Epithelial cell of proximal tubule (primary cell): Measurements from ENCODE around the gene BARHL2. TPM values are rescaled to one million over a fixed set of nuclear protein-coding genes. Genes with fewer than 3 reads are reported as not detected.

Experiments used
- DNase-seq: peaks from one replicate; pipeline ENCODE4 v3.0.0-alpha.2; 2011; ENCODE audit warnings: low read depth
- H3K4me3 ChIP-seq: 2 replicates; pipeline ENCODE4 v1.5.1; 2011; ENCODE audit warnings: low read depth, mild to moderate bottlenecking, low read length
- CTCF ChIP-seq: conservative IDR thresholded peaks from 2 replicates; pipeline ENCODE4 v1.5.1; 2012; ENCODE audit warnings: low read depth, mild to moderate bottlenecking, low read length
- total RNA-seq: library from RNA; depleted of rRNA; stranded (reverse); fragments of >200 nt; gene quantifications from 2 replicates; pipeline ENCODE4 v1.2.3, GENCODE V29; 2015

Gene BARHL2
- total RNA-seq, 1 donor from 2014 or later, result not detected

DNA sequence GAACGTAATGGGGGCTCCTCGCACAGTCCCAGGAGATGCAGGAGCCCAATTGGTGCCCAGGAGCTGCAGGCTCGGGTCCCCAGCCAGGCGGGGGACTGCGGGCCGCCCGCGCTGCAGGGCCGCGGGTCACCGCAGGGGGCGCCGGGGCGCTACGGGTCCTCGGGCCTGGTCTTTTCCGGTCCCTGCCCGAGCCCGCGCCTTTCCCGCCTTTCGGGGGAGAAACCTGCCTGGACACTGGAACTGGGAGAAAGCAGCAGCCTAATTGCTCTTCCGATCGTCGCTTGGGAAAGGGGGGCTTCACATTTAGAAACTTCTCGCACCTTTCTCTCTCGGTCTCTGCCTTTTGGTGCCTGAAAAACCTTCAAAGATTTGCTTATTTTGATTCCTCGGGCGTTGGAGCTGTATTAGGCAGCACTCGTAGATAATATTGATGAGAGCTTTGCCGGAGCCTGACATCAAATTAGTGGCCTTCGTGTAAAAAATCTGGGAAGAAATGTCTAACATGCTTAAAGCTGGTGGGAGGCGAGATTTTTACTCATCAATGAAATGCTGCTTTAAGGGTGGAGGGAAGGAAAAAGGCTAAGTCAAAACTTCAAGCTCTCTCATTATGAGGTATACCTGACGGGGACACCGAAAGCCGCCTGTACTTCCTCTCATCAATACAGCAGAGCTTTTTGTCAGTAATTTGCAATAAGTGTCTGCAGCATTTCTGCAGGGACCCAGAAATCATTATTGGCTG lies 12.6 kb upstream of the BARHL2 start:
- DNase-seq, result no peak
- H3K4me3 ChIP-seq, result no peak overlapping the region
- TF ChIP-seq CTCF, result no peak

DNA sequence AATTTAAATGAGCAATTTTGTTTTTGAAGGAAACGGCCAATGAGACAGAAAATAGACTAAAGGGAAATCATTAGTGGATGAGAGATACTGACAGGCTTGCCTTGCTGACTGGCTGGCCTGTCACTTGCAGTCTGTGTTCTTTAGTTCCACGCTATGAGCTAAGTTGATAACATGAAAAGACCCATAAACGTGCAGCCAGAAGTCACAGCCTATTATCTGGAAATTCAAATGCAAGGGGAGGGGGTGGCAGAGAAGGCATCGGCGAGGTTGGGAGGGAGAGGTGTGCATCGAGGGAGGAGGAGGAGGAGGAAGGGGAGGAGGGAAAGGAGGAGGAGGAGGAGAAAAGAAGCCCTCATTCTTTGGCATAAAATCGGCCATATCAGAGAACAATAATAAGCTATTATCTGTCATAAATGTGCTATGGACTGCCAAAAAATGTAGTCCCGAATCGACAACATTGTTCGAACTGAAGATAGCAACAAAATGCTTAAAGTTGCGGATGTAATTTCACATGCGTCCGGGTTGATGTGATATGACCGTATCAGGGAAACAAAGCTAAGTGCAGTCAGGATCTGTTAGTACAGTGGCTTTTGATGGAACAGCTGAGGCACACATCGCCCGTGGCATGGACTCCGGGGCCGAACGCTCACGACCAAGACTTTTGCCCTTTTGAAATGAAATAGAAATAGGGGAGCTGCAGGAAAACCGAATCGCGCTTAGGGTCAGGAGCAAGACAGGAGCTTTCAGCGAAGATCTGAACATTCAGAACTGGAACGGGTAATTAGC lies 11.6 kb upstream of the BARHL2 start:
- TF ChIP-seq CTCF, result no peak
- DNase-seq, result no peak
- H3K4me3 ChIP-seq, result no peak overlapping the region

DNA sequence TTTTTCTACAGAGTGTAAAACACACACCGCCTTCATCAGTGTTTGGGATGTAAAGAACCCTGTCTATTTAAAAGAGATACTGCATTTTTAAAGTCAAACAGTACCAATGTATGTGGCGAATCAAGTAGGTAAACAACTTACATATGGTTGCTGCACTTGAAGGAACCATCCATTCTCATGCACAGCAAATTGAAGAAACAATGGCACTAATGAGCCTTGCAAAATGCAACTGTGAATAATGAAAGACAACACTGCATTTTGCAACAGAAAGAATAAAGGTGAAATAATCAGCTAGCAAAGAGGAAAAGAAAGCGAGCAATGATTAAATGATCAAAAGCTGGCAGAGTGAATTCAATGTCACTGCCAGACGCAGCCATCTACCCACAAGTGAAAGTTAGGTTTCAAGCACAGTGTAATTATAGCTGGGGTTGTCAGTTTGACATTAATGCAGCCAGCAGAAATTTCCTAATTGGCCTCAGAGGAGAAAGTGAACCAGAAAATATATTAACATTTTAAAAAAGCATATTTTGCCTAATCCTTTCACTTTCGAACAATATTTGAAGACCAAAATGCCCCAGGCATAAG lies 10.9 kb upstream of the BARHL2 start:
- TF ChIP-seq CTCF, result no peak
- no peak overlapping the region for H3K4me3 ChIP-seq
- DNase-seq, result no peak

GRCh38 chr1:90726986-90727480 lies 9.9 kb upstream of the BARHL2 start:
- no peak for TF ChIP-seq CTCF
- no peak overlapping the region for H3K4me3 ChIP-seq
- no peak for DNase-seq

DNA sequence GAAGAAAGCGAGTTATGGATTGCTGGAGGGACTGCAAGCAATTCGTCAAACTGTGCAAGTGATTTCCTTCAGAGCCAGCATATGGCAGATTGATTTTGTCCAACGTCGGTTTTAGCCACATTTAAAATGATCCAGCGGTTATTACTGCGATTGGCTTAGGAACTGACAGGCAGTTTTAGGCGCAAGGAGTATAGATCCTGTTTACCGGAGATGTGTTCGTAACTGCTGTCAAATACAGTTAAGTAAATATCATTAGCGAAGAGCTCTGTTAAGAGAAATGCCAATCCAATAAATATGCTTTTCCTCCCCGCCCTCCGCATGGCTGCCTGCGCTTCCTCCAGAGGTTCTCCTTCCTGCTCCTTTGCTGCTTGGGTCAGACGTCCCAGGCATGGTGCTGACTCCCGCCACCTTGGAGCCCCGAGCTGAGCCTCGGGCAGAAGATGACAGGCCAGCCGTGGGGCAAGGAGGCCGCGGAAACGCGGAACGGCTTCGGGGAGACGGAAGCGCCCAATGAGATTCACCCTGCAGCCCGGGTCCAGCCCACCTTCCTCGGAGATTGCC lies 9.4 kb upstream of the BARHL2 start:
- no peak for DNase-seq
- H3K4me3 ChIP-seq, result no peak overlapping the region
- no peak for TF ChIP-seq CTCF

DNA sequence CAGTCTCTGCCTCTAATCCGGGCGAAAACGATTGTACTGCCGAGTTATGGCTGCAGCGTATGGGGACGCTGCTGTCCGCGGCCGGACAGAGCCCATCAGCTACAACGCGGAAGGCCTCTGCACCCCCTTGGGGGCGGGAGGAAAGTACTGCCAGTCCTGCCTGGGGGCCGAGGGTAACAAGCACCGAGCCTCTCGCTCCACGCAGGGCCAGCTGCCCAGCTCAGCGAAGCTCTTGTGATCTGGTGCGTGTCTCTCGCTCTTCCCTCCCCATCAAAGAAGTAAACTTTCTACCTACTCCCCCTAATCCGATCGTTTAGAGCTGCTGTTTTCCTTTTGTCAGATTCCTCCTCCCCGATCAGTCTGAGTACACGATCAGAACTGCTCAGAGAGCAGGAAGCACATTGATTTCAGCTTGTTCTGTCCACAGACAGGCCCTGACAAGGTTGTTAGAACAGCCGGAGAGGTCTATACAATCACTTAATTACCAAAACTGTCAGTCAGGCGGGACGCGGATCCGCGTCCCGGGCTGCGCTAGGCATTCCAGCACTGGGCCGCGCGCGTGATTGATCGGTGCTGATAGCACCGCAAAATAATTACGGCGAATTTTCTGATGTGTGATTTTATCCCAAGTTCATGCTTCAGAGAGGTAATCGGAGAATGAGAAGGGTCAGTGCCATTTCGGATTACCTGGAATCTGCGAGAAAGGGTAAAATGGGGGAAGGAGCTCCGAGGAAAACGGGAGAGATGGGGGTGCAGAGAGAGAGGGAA lies 8.7 kb upstream of the BARHL2 start:
- no peak for DNase-seq
- no peak for TF ChIP-seq CTCF
- H3K4me3 ChIP-seq, result no peak overlapping the region
